ENCODE data around the gene HMGN1.

GRCh38 chr21:39344848-39345247, 4.0 kb downstream of the HMGN1 start:
- TF ChIP-seq, protein P1, sequence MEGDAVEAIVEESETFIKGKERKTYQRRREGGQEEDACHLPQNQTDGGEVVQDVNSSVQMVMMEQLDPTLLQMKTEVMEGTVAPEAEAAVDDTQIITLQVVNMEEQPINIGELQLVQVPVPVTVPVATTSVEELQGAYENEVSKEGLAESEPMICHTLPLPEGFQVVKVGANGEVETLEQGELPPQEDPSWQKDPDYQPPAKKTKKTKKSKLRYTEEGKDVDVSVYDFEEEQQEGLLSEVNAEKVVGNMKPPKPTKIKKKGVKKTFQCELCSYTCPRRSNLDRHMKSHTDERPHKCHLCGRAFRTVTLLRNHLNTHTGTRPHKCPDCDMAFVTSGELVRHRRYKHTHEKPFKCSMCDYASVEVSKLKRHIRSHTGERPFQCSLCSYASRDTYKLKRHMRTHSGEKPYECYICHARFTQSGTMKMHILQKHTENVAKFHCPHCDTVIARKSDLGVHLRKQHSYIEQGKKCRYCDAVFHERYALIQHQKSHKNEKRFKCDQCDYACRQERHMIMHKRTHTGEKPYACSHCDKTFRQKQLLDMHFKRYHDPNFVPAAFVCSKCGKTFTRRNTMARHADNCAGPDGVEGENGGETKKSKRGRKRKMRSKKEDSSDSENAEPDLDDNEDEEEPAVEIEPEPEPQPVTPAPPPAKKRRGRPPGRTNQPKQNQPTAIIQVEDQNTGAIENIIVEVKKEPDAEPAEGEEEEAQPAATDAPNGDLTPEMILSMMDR (IDR thresholded peaks at IDR 0.05; ENCODE audit: poor library complexity) = no peak
- TF ChIP-seq EZH2 (IDR thresholded peaks at IDR 0.05; ENCODE audit: borderline replicate concordance) (no peak), EZH2phosphoT487 (IDR thresholded peaks at IDR 0.05; ENCODE audit: low read depth, severe bottlenecking, unreplicated experiment) (no peak)
